H9 (cell line): ENCODE results near the gene IL17REL. TPM values are rescaled to one million over a fixed set of nuclear protein-coding genes. Genes with fewer than 3 reads are reported as not detected.
A peak's percentile ranks its signal among the peaks of the same experiment; 100 is the strongest.

Experiments
- DNase-seq: peaks from one replicate; pipeline ENCODE4 v3.0.0-alpha.2; 2017
- H2AFZ ChIP-seq: one replicate; pipeline ENCODE4 v1.6.1; 2013; ENCODE audit warnings: mild to moderate bottlenecking, low read length, control low read depth, moderate library complexity
- H2AK5ac ChIP-seq: 2 replicates; pipeline ENCODE4 v1.6.1; 2013; ENCODE audit warnings: low read length, control low read depth, mixed read lengths; ENCODE audit not compliant: insufficient read length
- H2BK120ac ChIP-seq: one replicate; pipeline ENCODE4 v1.6.1; 2013; ENCODE audit warnings: low read depth, mild to moderate bottlenecking, low read length, control low read depth, inconsistent platforms; ENCODE audit not compliant: poor library complexity, severe bottlenecking
- H2BK12ac ChIP-seq: 2 replicates; pipeline ENCODE4 v1.6.1; 2013; ENCODE audit warnings: low read length, control low read depth, mixed read lengths, low read depth; ENCODE audit not compliant: insufficient read length
- H2BK15ac ChIP-seq: 2 replicates; pipeline ENCODE4 v1.6.1; 2013; ENCODE audit warnings: low read depth, low read length, control low read depth
- H2BK20ac ChIP-seq: one replicate; pipeline ENCODE4 v1.6.1; 2013; ENCODE audit warnings: low read depth, mild to moderate bottlenecking, low read length, control low read depth, inconsistent platforms; ENCODE audit not compliant: poor library complexity, severe bottlenecking
- H2BK5ac ChIP-seq: 2 replicates; pipeline ENCODE4 v1.6.1; 2013; ENCODE audit warnings: low read length, control low read depth, mixed read lengths; ENCODE audit not compliant: insufficient read length
- H3K14ac ChIP-seq: 2 replicates; pipeline ENCODE4 v1.6.1; 2013; ENCODE audit warnings: low read length, control low read depth; ENCODE audit not compliant: insufficient read depth
- H3K18ac ChIP-seq: 2 replicates; pipeline ENCODE4 v1.6.1; 2013; ENCODE audit warnings: low read depth, mild to moderate bottlenecking, mixed read lengths, low read length, control low read depth; ENCODE audit not compliant: insufficient read length
- H3K23ac ChIP-seq: 2 replicates; pipeline ENCODE4 v1.6.1; 2013; ENCODE audit warnings: low read length, control low read depth, mixed read lengths, low read depth; ENCODE audit not compliant: insufficient read length
- H3K23me2 ChIP-seq: 2 replicates; pipeline ENCODE4 v1.6.1; 2013; ENCODE audit warnings: low read depth, mild to moderate bottlenecking, mixed read lengths, low read length, control low read depth; ENCODE audit not compliant: insufficient read length, poor library complexity, severe bottlenecking
- H3K27ac ChIP-seq: 2 replicates; pipeline ENCODE4 v1.5.1; 2013; ENCODE audit warnings: low read length, control low read depth, mixed read lengths, low read depth; ENCODE audit not compliant: insufficient read length
- H3K27me3 ChIP-seq: 2 replicates; pipeline ENCODE4 v1.6.1; 2013; ENCODE audit warnings: low read length, control low read depth, inconsistent platforms; ENCODE audit not compliant: insufficient read depth
- H3K4ac ChIP-seq: 2 replicates; pipeline ENCODE4 v1.6.1; 2013; ENCODE audit warnings: low read depth, mild to moderate bottlenecking, control low read depth, inconsistent platforms, low read length, moderate library complexity
- H3K4me1 ChIP-seq: 2 replicates; pipeline ENCODE4 v1.6.1; 2013; ENCODE audit warnings: low read length, control low read depth, inconsistent platforms; ENCODE audit not compliant: insufficient read depth
- H3K4me2 ChIP-seq: 2 replicates; pipeline ENCODE4 v1.6.1; 2013; ENCODE audit warnings: low read length, control low read depth, mixed read lengths; ENCODE audit not compliant: insufficient read length, insufficient read depth
- H3K56ac ChIP-seq: 2 replicates; pipeline ENCODE4 v1.6.1; 2013; ENCODE audit warnings: low read depth, mild to moderate bottlenecking, mixed read lengths, low read length, control low read depth; ENCODE audit not compliant: insufficient read length
- H3K79me1 ChIP-seq: 2 replicates; pipeline ENCODE4 v1.6.1; 2013; ENCODE audit warnings: low read depth, mild to moderate bottlenecking, moderate library complexity, low read length, control low read depth, inconsistent platforms; ENCODE audit not compliant: insufficient read depth, poor library complexity, severe bottlenecking
- H3K79me2 ChIP-seq: 2 replicates; pipeline ENCODE4 v1.6.1; 2013; ENCODE audit warnings: low read length, control low read depth, inconsistent platforms; ENCODE audit not compliant: insufficient read depth
- H3K9ac ChIP-seq: 2 replicates; pipeline ENCODE4 v1.6.1; 2013; ENCODE audit warnings: low read length, control low read depth, mixed read lengths; ENCODE audit not compliant: insufficient read length; ENCODE audit errors: extremely low read depth
- H3K9me3 ChIP-seq: one replicate; pipeline ENCODE4 v1.6.1; 2013; ENCODE audit warnings: low read depth, low read length, inconsistent platforms; ENCODE audit not compliant: control insufficient read depth
- H3T11ph ChIP-seq: one replicate; pipeline ENCODE4 v1.6.1; 2013; ENCODE audit warnings: mild to moderate bottlenecking, low read length, control low read depth, inconsistent platforms
- H4K20me1 ChIP-seq: one replicate; pipeline ENCODE4 v1.6.1; 2013; ENCODE audit not compliant: control insufficient read depth, insufficient read length, insufficient read depth
- H4K5ac ChIP-seq: 2 replicates; pipeline ENCODE4 v1.6.1; 2013; ENCODE audit warnings: low read depth, mild to moderate bottlenecking, mixed read lengths, low read length, control low read depth; ENCODE audit not compliant: insufficient read length
- H4K8ac ChIP-seq: replicated peaks from 2 replicates; pipeline ENCODE4 v1.6.1; 2013; ENCODE audit warnings: low read length, control low read depth, mixed read lengths, low read depth; ENCODE audit not compliant: insufficient read length
- H4K91ac ChIP-seq: 2 replicates; pipeline ENCODE4 v1.6.1; 2013; ENCODE audit warnings: low read depth, mild to moderate bottlenecking, moderate library complexity, mixed read lengths, low read length, control low read depth; ENCODE audit not compliant: insufficient read length
- H3K27ac Mint-ChIP-seq, 3 experiments: 2 replicates in 2 of 3; 3 replicates in 1 of 3; pipeline ENCODE4 v1.8.0; 2020 to 2021; ENCODE audit warnings: mixed read lengths in 3 of 3, mild to moderate bottlenecking in 1 of 3, moderate library complexity in 1 of 3
- H3K27me3 Mint-ChIP-seq: 2 replicates; pipeline ENCODE4 v1.8.0; 2021; ENCODE audit warnings: low read depth, mild to moderate bottlenecking, moderate library complexity, mixed read lengths
- H3K36me3 Mint-ChIP-seq, 3 experiments: 2 replicates in 2 of 3; 3 replicates in 1 of 3; pipeline ENCODE4 v1.8.0; 2020 to 2021; ENCODE audit warnings: low read depth in 3 of 3, mixed read lengths in 3 of 3; ENCODE audit not compliant: insufficient read depth in 1 of 3
- H3K4me1 Mint-ChIP-seq, 2 experiments: 2 replicates each; pipeline ENCODE4 v1.8.0; 2020; ENCODE audit warnings: mixed read lengths in 2 of 2
- H3K4me3 Mint-ChIP-seq, 2 experiments: 2 replicates in 1 of 2; 3 replicates in 1 of 2; pipeline ENCODE4 v1.8.0; 2020 to 2021; ENCODE audit warnings: mild to moderate bottlenecking in 2 of 2, mixed read lengths in 2 of 2, moderate library complexity in 1 of 2
- H3K9me3 Mint-ChIP-seq, 2 experiments: 2 replicates in 1 of 2; 3 replicates in 1 of 2; pipeline ENCODE4 v1.8.0; 2020; ENCODE audit warnings: mild to moderate bottlenecking in 2 of 2, mixed read lengths in 2 of 2, moderate library complexity in 1 of 2
- WGBS: extraction: QIAGEN DNeasy Blood & Tissue Kit; methylation state at CpG from one replicate; pipeline ENCODE4 v1.1.7; 2013; ENCODE audit warnings: missing lambda C conversion rate, low lambda C conversion rate, mixed read lengths; ENCODE audit not compliant: insufficient read length; ENCODE audit errors: extremely low coverage; 5-methylcytosine and 5-hydroxymethylcytosine counted together
- total RNA-seq: library from RNA; stranded (reverse); gene quantifications from 2 replicates; pipeline ENCODE4 v1.2.1, GENCODE V29; 2021
- TF ChIP-seq, protein P1 (sequence below): fragments of 200-600 bp; sonication (generic); conservative IDR thresholded peaks from 3 replicates; pipeline ENCODE4 v1.8.0; 2021; ENCODE audit warnings: antibody characterized with exemption, mild to moderate bottlenecking

IL17REL gene
- total RNA-seq, 1 experiment from 2014 or later = 0.20 TPM

DNA sequence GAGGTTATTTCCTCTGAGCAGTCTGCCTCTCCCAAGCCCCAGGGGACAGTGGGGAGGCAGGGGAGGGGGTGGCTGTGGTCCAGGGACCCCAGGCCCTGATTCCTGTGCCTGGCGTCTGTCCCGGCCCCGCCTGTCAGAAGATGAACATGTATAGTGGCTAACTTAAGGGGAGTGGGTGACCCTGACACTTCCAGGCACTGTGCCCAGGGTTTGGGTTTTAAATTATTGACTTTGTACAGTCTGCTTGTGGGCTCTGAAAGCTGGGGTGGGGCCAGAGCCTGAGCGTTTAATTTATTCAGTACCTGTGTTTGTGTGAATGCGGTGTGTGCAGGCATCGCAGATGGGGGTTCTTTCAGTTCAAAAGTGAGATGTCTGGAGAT, 48.9 kb downstream of the IL17REL start:
- Mint-ChIP-seq H3K27me3 (peaks cover 4% of the 10 kb centered on the region; the same call in 1 of the 2 replicates), H3K27ac (peak overlapping the region in 1 of 3 experiments; percentile 55; a peak in 2 of 7 replicates), H3K4me1 (peaks cover 2 to 10% of the 10 kb centered on the region in 2 experiments; a peak in 2 of 4 replicates), H3K9me3 (no peaks in the 10 kb centered on the region), H3K4me3 (peak overlapping the region; percentile 12 to 76; a peak in 3 of 5 replicates), H3K36me3 (peaks cover 8 to 17% (median 14%) of the 10 kb centered on the region in 3 experiments; a peak in 5 of 7 replicates)
- H2AK5ac ChIP-seq = no peak overlapping the region
- no peaks in the 10 kb centered on the region for H3K23me2 ChIP-seq
- no peak overlapping the region for H3K56ac ChIP-seq
- no peak overlapping the region for H2BK15ac ChIP-seq
- WGBS = no CpG with 5 or more reads among the region's 6 CpGs
- H3T11ph ChIP-seq = no peak overlapping the region
- no peak overlapping the region for H2BK20ac ChIP-seq
- DNase-seq = no peak
- H2BK5ac ChIP-seq = no peak overlapping the region
- H2BK120ac ChIP-seq = no peak overlapping the region
- peaks cover 6% of the 10 kb centered on the region for H3K79me1 ChIP-seq
- no peak overlapping the region for H3K9ac ChIP-seq
- no peak overlapping the region for H3K4me2 ChIP-seq
- no peaks in the 10 kb centered on the region for H3K9me3 ChIP-seq
- no peak overlapping the region for H2BK12ac ChIP-seq
- TF ChIP-seq, protein P1, sequence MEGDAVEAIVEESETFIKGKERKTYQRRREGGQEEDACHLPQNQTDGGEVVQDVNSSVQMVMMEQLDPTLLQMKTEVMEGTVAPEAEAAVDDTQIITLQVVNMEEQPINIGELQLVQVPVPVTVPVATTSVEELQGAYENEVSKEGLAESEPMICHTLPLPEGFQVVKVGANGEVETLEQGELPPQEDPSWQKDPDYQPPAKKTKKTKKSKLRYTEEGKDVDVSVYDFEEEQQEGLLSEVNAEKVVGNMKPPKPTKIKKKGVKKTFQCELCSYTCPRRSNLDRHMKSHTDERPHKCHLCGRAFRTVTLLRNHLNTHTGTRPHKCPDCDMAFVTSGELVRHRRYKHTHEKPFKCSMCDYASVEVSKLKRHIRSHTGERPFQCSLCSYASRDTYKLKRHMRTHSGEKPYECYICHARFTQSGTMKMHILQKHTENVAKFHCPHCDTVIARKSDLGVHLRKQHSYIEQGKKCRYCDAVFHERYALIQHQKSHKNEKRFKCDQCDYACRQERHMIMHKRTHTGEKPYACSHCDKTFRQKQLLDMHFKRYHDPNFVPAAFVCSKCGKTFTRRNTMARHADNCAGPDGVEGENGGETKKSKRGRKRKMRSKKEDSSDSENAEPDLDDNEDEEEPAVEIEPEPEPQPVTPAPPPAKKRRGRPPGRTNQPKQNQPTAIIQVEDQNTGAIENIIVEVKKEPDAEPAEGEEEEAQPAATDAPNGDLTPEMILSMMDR = no peak
- no peaks in the 10 kb centered on the region for H3K4me1 ChIP-seq
- H4K5ac ChIP-seq = no peak overlapping the region
- peaks cover 3% of the 10 kb centered on the region; the same call in 1 of the 2 replicates for H3K79me2 ChIP-seq
- no peak overlapping the region for H3K14ac ChIP-seq
- H3K4ac ChIP-seq = no peak overlapping the region
- no peaks in the 10 kb centered on the region for H4K20me1 ChIP-seq
- H3K27me3 ChIP-seq = no peaks in the 10 kb centered on the region
- no peak overlapping the region for H4K8ac ChIP-seq
- H4K91ac ChIP-seq = no peak overlapping the region
- H3K23ac ChIP-seq = no peak overlapping the region
- H3K18ac ChIP-seq = no peak overlapping the region
- no peak overlapping the region for H3K27ac ChIP-seq
- H2AFZ ChIP-seq = no peak overlapping the region
